Urinary bladder (tissue), 4 donors: Measurements from ENCODE around the gene SRGAP1. TPM values are rescaled to one million over a fixed set of nuclear protein-coding genes. Genes with fewer than 3 reads are reported as not detected.

Experiments used
- DNase-seq: peaks from one replicate; pipeline ENCODE4 v3.0.0-alpha.2; 2015; ENCODE audit errors: extremely low spot score
- H3K27ac ChIP-seq: one replicate; pipeline ENCODE4 v1.5.1; 2013; ENCODE audit warnings: low read depth, mild to moderate bottlenecking, moderate library complexity
- H3K36me3 ChIP-seq: one replicate; pipeline ENCODE4 v1.6.1; 2013; ENCODE audit warnings: mild to moderate bottlenecking, moderate library complexity; ENCODE audit not compliant: insufficient read depth
- H3K4me1 ChIP-seq: one replicate; pipeline ENCODE4 v1.6.1; 2013; ENCODE audit warnings: mild to moderate bottlenecking, moderate library complexity; ENCODE audit not compliant: insufficient read depth
- H3K4me3 ChIP-seq: one replicate; pipeline ENCODE4 v1.5.1; 2013; ENCODE audit warnings: low read depth, low read length
- WGBS: extraction: QIAGEN DNeasy Blood & Tissue Kit; methylation state at CpG from one replicate; pipeline ENCODE4 v1.1.7; 2013; 5-methylcytosine and 5-hydroxymethylcytosine counted together
- polyA plus RNA-seq: library from polyadenylated mRNA; stranded (reverse); fragments of 200-250 nt; gene quantifications from one replicate; pipeline ENCODE4 v1.2.3, GENCODE V29; 2013
- total RNA-seq: library from RNA; depleted of rRNA; stranded (reverse); fragments of >200 nt; gene quantifications from one replicate; pipeline ENCODE4 v1.2.3, GENCODE V29; 2014
- donor health status: healthy with polysubstance abuse.
- donor health status: healthy.

The SRGAP1 gene
- total and polyA plus RNA-seq, 2 donors = 1.9 to 18.0 TPM

DNA sequence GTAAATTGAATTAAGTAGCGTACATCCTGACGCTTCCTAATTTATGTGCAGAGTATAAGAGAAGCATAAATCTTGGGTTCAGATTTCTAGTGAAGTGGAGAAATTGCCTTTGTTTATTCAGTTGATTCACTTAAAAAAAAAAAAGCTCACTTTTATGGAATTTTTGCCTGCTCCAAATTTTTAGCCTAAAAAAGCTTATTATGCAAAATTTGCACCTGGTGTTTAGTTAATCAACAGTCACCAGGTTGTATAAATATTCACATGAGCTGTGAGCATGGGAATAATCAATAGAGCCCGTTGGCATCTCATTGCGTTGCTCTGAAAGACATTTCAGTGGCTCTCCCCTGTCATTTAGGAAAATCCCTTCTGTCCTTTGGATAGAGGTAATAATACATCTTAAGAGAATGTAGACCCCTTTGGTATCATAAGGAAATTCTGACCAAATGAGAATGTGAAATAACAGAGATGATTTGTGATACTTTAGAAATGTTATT lies 132.4 kb downstream of the SRGAP1 start:
- H3K36me3 ChIP-seq = no peaks in the 10 kb centered on the region
- H3K27ac ChIP-seq = no peak overlapping the region
- H3K4me1 ChIP-seq = no peaks in the 10 kb centered on the region
- 96% methylated on average over 4 of the region's 4 CpGs for WGBS
- no peak for DNase-seq
- no peak overlapping the region for H3K4me3 ChIP-seq

DNA sequence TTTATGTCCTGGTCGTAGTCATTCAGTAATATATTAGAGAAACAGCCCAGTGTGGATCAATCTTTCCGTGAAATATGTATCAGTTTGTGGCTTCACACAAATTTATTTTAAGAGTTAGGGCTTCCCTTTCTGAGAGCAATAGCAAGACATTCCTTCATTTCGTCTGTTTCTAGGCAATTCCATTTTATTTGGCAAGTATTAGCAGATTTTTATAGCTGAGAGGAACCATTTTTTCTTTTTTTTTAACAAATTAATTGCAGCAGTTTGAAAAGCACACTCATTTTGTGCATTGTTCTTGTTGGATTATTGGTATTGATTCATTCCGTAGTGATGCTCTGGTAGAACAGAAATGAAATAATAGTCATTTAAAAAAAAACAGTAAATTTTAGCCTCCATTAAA lies 132.9 kb downstream of the SRGAP1 start:
- H3K36me3 ChIP-seq = no peaks in the 10 kb centered on the region
- no peak overlapping the region for H3K4me3 ChIP-seq
- WGBS = 68% methylated on average over 4 of the region's 4 CpGs
- H3K4me1 ChIP-seq = no peaks in the 10 kb centered on the region
- no peak for DNase-seq
- no peak overlapping the region for H3K27ac ChIP-seq

DNA sequence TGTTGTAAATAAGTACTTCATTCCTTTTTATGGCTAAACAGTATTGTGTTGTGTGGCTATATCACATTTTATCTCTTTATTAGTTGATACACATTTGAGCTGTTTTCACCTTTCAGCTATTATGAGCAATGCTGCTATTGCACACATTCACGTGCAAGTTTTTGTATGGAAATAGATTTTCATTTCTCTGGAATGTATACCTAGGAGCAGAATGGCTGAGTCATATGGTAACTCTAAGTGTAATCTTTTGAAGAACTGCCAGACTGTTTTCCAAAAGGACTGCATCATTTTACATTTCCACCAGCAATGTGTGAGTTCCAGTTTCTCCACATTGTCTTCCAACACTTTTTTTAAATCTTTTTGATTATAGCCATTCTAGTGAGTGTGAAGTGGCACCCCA lies 134.0 kb downstream of the SRGAP1 start:
- H3K27ac ChIP-seq = no peak overlapping the region
- DNase-seq = no peak
- WGBS = 74% methylated on average over 1 of the region's 1 CpG
- no peak overlapping the region for H3K4me3 ChIP-seq
- H3K4me1 ChIP-seq = no peaks in the 10 kb centered on the region
- H3K36me3 ChIP-seq = no peaks in the 10 kb centered on the region

DNA sequence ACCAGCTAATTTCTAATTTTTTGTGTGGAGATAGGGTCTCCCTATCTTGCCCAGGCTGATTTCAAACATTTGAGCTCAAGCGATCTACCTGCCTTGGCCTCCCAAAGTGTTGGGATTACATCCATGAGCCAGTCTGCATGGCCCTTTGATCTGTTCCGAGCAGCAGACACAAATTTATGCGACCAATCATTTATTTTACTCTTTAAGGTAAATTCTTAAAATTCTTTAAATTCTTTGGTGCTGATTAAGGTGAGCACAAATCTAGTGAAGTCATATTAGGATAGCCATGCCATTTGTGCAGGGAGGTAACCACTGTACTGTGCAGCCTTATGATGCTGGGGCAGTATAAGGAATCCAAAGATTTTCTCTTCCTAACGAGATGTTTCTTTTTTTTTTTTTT lies 135.7 kb downstream of the SRGAP1 start:
- Histone ChIP-seq H3K4me1 (no peaks in the 10 kb centered on the region), H3K27ac (no peak overlapping the region), H3K36me3 (no peaks in the 10 kb centered on the region), H3K4me3 (no peak overlapping the region)
- no peak for DNase-seq
- WGBS = 94% methylated on average over 4 of the region's 4 CpGs

DNA sequence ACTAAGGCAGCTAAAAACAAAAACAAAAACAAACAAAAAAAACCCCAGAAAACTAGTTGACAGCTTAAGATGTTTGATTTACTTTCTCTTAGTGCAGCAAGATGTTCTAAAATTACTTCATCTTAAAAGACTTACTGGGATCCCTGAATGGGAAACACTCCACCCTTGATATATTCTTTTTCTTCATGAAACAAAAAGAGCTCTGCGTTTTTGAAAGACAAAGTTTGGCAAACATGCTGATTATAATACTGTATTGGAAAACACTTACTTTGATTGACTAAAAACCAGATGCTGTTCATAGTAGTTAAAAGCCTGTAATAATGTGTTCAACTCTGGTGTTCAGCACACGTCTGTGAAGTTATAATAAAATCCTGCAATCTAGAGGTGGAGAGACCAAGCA lies 136.8 kb downstream of the SRGAP1 start:
- no peak overlapping the region for H3K27ac ChIP-seq
- whole genome bisulfite sequencing = 67% methylated on average over 2 of the region's 2 CpGs
- no peaks in the 10 kb centered on the region for H3K36me3 ChIP-seq
- DNase-seq = no peak
- H3K4me1 ChIP-seq = no peaks in the 10 kb centered on the region
- no peak overlapping the region for H3K4me3 ChIP-seq

DNA sequence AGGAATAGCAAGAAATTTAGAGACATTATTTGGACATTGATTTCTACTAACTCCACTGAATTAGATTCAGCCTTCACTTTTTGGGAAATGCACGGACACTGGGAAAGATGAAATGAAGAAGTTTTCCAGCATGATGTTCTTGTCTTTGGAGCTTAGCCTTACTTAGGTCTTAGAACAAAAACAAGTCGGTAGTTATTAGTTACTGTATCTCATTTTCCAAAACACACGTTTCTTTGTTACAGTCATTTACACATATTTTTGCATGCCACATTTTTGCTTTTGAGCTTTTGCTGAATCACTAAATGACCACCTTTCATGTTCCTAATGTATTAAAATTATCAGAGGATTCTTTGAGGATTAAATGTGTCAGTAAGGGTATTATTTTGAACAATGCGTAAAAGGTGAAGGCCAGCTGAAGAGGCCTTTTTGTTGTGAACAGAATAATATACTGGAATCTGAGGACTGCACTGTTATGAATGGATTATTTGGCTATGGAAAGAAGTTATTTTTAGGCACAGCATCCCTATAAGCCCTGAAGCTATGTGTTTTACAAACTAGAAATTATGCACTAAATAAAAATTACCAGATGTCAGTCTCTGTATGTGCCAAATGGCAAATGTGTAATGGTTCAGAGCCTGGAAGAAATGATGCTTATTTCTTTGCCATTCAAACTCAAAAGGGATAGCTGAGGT lies 138.2 kb downstream of the SRGAP1 start:
- 38% methylated on average over 4 of the region's 4 CpGs for WGBS
- no peaks in the 10 kb centered on the region for H3K36me3 ChIP-seq
- H3K4me3 ChIP-seq = no peak overlapping the region
- DNase-seq = no peak
- H3K27ac ChIP-seq = no peak overlapping the region
- no peaks in the 10 kb centered on the region for H3K4me1 ChIP-seq

DNA sequence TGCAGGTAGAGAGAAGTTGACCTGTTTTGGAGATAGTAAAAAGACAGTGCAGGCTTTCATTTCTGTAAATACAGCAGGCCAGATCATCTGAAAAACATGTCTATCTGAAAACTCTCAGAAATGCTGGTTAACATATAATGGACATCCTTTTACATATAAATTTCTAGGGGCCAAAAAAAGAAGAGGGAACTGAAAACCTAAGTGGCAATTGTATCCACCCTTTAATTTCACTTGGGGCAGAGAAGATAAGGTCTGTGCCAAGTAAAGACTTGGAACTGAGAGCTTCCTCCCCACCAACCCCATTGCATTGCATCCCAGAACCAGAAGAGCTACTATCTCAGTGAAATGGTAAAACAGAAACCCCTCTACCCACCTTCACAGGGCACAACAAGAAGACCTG lies 141.0 kb downstream of the SRGAP1 start:
- no peak for DNase-seq
- H3K4me3 ChIP-seq = no peak overlapping the region
- H3K27ac ChIP-seq = no peak overlapping the region
- no peaks in the 10 kb centered on the region for H3K36me3 ChIP-seq
- H3K4me1 ChIP-seq = no peaks in the 10 kb centered on the region

DNA sequence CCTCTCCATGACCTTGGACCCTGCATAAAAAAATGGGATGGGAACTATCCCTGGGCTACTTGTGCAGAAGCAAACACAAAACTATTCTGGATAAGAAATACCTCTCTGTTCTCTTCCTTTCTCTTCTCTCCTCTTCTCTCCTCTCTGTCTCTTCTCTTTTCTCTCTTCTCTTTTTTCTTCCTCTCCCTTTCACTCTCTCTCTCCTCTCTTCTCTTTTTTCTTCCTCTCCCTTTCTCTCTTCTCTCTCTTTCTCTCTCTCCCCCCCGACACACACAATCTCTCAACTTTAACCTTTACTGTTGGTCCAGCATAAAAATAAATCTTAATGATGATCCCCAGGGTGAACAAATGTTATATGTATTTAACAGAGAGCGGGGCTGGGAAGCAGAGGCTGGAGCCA lies 141.4 kb downstream of the SRGAP1 start:
- DNase-seq = no peak
- H3K4me1 ChIP-seq = no peaks in the 10 kb centered on the region
- no peak overlapping the region for H3K4me3 ChIP-seq
- no peaks in the 10 kb centered on the region for H3K36me3 ChIP-seq
- WGBS = 86% methylated on average over 2 of the region's 2 CpGs
- H3K27ac ChIP-seq = no peak overlapping the region

DNA sequence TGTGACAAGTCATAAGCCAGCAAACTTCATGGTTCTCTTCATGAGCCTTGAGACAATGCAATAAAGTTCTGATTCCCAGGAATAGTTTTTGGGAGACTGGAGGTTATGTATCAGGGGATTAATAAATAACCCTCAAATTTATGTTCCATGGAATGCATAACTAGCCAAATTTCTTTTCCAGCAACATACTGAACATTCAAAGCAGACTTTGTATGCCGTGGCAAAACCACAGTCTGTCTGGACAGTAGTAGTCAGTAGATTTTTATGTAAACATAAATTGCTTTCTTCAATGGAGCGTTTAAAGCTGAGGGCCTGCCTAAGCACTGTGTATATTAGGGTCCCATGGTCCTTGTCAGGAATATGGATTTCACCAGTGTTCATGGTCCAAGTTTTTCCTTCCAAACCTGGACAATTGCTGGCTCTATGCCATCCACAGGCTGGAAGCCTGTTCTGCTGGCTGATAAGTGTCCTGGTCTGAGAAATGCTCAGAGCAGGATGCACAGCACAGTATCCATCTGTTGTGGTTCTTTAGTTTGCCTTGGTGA lies 144.9 kb downstream of the SRGAP1 start:
- no peaks in the 10 kb centered on the region for H3K4me1 ChIP-seq
- no peak for DNase-seq
- H3K4me3 ChIP-seq = no peak overlapping the region
- H3K27ac ChIP-seq = no peak overlapping the region
- 26% methylated on average over 2 of the region's 2 CpGs for WGBS
- no peaks in the 10 kb centered on the region for H3K36me3 ChIP-seq

DNA sequence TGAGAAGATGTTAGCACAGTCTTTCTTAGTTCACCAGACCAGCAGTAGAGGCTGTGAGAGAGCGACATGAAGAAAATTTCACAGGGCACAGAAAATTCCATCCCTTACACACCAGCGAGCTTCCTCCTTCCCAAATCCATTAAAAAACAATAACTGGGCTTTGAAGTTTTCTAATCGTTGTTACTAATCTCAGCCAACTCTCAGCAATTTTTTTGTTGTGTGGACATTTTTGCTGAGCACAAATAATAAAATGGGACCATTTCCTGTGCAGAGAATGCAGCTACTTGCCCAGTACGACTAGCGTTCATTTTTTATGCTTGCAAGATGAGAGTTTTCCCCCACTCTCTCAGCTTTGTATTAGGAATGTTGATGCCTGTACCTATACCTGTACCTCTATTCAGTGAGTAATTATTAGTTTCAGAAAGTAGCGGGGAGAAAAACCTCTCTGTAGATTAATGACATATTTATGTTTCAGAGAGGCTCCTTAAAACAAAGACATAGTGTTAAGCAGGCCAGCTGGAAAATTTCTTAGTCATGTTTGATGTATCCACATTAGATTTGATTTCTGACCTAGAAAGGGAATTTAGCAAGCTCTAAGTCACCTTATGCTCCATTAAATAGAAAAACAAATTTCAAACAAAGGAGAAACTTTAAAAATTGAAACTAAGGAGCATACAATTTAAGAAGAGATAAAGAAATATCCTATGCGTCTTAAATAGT lies 146.5 kb downstream of the SRGAP1 start:
- Histone ChIP-seq H3K27ac (no peak overlapping the region), H3K4me1 (no peaks in the 10 kb centered on the region)
- WGBS = 73% methylated on average over 7 of the region's 7 CpGs

DNA sequence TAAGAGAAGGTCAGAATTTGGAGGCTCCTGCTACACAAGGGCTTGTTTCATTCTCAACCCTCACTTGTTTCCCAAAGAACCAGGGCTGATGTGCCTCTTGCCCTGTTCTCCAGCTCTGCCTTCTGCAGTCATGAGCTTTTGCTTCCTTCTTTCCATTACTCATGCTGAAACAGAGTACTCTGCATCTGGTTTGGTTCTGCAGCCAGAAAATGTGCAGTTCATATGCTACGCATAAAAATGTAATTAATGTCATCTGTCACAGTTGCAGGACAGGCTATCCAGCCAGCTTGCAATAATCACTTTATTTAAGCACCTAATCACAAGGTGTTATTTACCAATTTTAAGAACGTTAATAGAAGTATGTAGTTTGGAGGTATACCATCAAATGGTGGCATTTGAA lies 150.2 kb downstream of the SRGAP1 start:
- DNase-seq = no peak
- 73% methylated on average over 2 of the region's 2 CpGs for WGBS

More for the DNA sequence above, 146.5 kb downstream of the SRGAP1 start:
- DNase-seq = no peak
- no peak overlapping the region for H3K4me3 ChIP-seq
- H3K36me3 ChIP-seq = no peaks in the 10 kb centered on the region

DNA sequence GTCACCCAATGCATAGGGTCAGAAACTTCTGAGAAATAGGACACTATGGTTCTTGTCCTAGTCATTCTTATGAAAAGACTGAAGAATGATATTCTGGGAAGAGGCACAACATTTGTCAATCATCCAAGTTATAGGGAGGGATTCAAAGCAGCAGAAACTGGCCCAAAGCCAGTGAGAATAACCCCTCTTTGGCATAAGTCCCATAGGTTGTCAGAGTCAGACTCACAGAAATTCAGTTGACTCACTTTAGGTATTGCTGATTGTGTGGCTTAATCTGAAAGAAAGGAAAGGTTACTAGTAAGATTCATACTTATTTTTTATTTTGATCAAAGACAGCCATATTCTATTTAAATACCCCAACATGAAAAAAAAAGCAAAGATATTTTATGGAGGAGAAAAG lies 151.0 kb downstream of the SRGAP1 start:
- H3K4me3 ChIP-seq = no peak overlapping the region
- DNase-seq = no peak
- no peaks in the 10 kb centered on the region for H3K4me1 ChIP-seq
- no peaks in the 10 kb centered on the region for H3K36me3 ChIP-seq
- no peak overlapping the region for H3K27ac ChIP-seq

More for the DNA sequence above, 150.2 kb downstream of the SRGAP1 start:
- Histone ChIP-seq H3K27ac (no peak overlapping the region), H3K4me1 (no peaks in the 10 kb centered on the region), H3K36me3 (no peaks in the 10 kb centered on the region), H3K4me3 (no peak overlapping the region)

DNA sequence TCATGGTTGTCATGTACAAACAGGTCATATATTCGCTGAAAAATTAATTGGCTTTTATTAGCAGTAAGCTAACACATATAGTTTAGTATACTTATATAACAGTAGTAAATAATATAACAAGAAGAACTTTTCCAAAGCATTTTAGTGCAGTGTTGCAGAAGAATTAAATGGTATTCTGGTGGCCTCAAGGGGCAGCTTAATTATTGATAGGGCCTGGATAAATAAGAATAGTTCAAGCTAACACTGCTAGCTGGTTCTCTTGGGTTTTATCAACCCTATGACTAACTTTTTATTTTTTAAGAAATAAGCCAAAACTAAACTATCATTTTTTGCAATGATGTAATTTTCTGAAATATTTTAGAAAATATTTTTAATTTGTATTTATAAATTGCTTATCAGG lies 152.1 kb downstream of the SRGAP1 start:
- DNase-seq = no peak
- WGBS = 97% methylated on average over 1 of the region's 1 CpG
- H3K4me3 ChIP-seq = no peak overlapping the region
- no peak overlapping the region for H3K27ac ChIP-seq
- H3K36me3 ChIP-seq = no peaks in the 10 kb centered on the region
- H3K4me1 ChIP-seq = no peaks in the 10 kb centered on the region

DNA sequence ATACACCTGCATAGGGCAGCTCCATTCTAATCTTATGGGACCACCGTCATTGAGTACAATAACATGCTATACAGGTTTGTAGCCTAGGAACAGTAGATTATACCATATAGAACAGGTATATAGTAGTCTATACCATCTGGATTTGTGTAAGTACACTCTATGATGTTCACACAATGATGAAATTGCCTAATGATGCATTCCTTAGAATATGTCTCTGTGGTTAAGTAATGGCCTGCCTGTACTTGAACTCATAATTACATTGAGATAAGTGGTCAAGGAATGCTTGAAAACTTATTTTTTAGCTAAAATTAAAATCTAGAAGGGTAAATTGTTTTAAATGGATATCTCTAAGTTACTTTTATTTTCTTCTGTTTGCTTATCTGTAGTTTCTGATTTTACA lies 152.7 kb downstream of the SRGAP1 start:
- Histone ChIP-seq H3K4me1 (no peaks in the 10 kb centered on the region), H3K36me3 (no peaks in the 10 kb centered on the region), H3K4me3 (no peak overlapping the region), H3K27ac (no peak overlapping the region)
- WGBS = 91% methylated on average over 1 of the region's 1 CpG
- DNase-seq = no peak
